DMS53 treated with DMSO at 0.1 percent for 48 hours (cell line): ENCODE results near the gene RMDN2.
A peak's percentile ranks its signal among the peaks of the same experiment; 100 is the strongest.

ENCODE experiments used
- DNase-seq: peaks from one replicate; lab custom pipeline; 2025; ENCODE audit not compliant: unreplicated experiment; lab: John Stamatoyannopoulos, UW

The RMDN2 gene

GRCh38 chr2:38037757-38038621 is 112.9 kb downstream of the RMDN2 start:
- DNase-seq: peak; percentile 2

- no peak for DNase-seq
Measured at GRCh38 chr2:38038682-38039081, 113.6 kb downstream of the RMDN2 start.

GRCh38 chr2:38039121-38039910 is 114.2 kb downstream of the RMDN2 start:
- no peak for DNase-seq

GRCh38 chr2:38045811-38046210 is 120.7 kb downstream of the RMDN2 start:
- no peak for DNase-seq

- no peak for DNase-seq
Measured at GRCh38 chr2:38056216-38056615, 131.1 kb downstream of the RMDN2 start.

GRCh38 chr2:38057651-38058410 is 132.7 kb downstream of the RMDN2 start:
- no peak for DNase-seq

GRCh38 chr2:38060236-38061018 is 135.3 kb downstream of the RMDN2 start:
- no peak for DNase-seq

- DNase-seq: no peak
Measured at GRCh38 chr2:38064801-38065501, 139.9 kb downstream of the RMDN2 start.

GRCh38 chr2:38065502-38066135 is 140.5 kb downstream of the RMDN2 start:
- DNase-seq: no peak

- no peak for DNase-seq
Measured at GRCh38 chr2:38066421-38067115, 141.5 kb downstream of the RMDN2 start.
